Endothelial cell of umbilical vein (primary cell): Measurements from ENCODE around the gene LIG3. TPM values are rescaled to one million over a fixed set of nuclear protein-coding genes. Genes with fewer than 3 reads are reported as not detected.

ENCODE experiments used
- BruUV-seq: library from RNA; stranded (reverse); fragments of 400-500 nt; replicated peaks from 2 replicates; lab custom pipeline; 2021; lab: Mats Ljungman, UMichigan
- CTCF ChIA-PET: fragments of 300-600, 350-600 bp; sonication (Branson Sonifier 250); formaldehyde crosslinking; loops from one replicate; lab custom pipeline; 2021; ENCODE audit warnings: antibody characterized with exemption, inconsistent platforms; lab: Charles Lee
- POLR2A ChIA-PET: fragments of 300-600, 350-600 bp; sonication (Branson Sonifier 250); formaldehyde crosslinking; loops from one replicate; lab custom pipeline; 2021; ENCODE audit warnings: antibody characterized with exemption, inconsistent platforms; lab: Charles Lee
- DNase-seq: peaks from one replicate; pipeline ENCODE4 v3.0.0-alpha.2; 2011; ENCODE audit warnings: low read depth, low spot score
- FAIRE-seq: peaks from 2 replicates; lab custom pipeline; 2011; peaks lifted over from hg19 to GRCh38; lab: Jason Lieb, UNC
- H2AFZ ChIP-seq: 2 replicates; pipeline ENCODE4 v1.6.0; 2012; ENCODE audit warnings: low read depth, low read length, control low read depth, inconsistent platforms
- H3K27ac ChIP-seq: 2 replicates; pipeline ENCODE4 v1.5.1; 2011; ENCODE audit warnings: low read depth, mild to moderate bottlenecking, control low read depth, low read length, moderate library complexity; ENCODE audit not compliant: insufficient read depth
- H3K27me3 ChIP-seq, 2 experiments: 2 replicates each; pipeline versions ENCODE4 v1.6.0 to v1.6.1; 2011; ENCODE audit warnings: low read length in 2 of 2, mixed read lengths in 1 of 2; ENCODE audit not compliant: control insufficient read depth in 2 of 2, insufficient read depth in 2 of 2
- H3K36me3 ChIP-seq, 2 experiments: 2 replicates in 1 of 2; 3 replicates in 1 of 2; pipeline ENCODE4 v1.5.1; 2011; ENCODE audit warnings: low read length in 2 of 2, mild to moderate bottlenecking in 1 of 2, moderate library complexity in 1 of 2; ENCODE audit not compliant: control insufficient read depth in 2 of 2, insufficient read depth in 2 of 2; ENCODE audit errors: extremely low read depth in 1 of 2
- H3K4me1 ChIP-seq: 3 replicates; pipeline ENCODE4 v1.5.1; 2011; ENCODE audit warnings: mild to moderate bottlenecking, low read length; ENCODE audit not compliant: control insufficient read depth, insufficient read depth; ENCODE audit errors: extremely low read depth
- H3K4me2 ChIP-seq: 2 replicates; pipeline ENCODE4 v1.6.1; 2011; ENCODE audit warnings: low read length, control low read depth, mixed read lengths; ENCODE audit not compliant: insufficient read depth
- H3K4me3 ChIP-seq, 3 experiments: fragments of 200-600 bp in 1 of 3; sonication (generic), shearing (Covaris generic) in 1 of 3; replicated peaks in 1 of 3; 2 replicates each; pipeline ENCODE4 v1.5.1; 2011 to 2016; ENCODE audit warnings: control low read depth in 3 of 3, low read length in 3 of 3, mild to moderate bottlenecking in 2 of 3, inconsistent platforms in 1 of 3, low read depth in 1 of 3, moderate library complexity in 1 of 3; ENCODE audit not compliant: insufficient read depth in 1 of 3
- H3K79me2 ChIP-seq: 2 replicates; pipeline ENCODE4 v1.6.0; 2012; ENCODE audit warnings: low read length, inconsistent platforms; ENCODE audit not compliant: control insufficient read depth, insufficient read depth
- H3K9ac ChIP-seq: replicated peaks from 2 replicates; pipeline ENCODE3; 2011; ENCODE audit warnings: low read length, control low read depth; ENCODE audit not compliant: insufficient read depth; ENCODE audit errors: extremely low read depth
- H3K9me1 ChIP-seq: replicated peaks from 3 replicates; pipeline ENCODE4 v1.6.0; 2011; ENCODE audit warnings: mild to moderate bottlenecking, low read length; ENCODE audit not compliant: control insufficient read depth, insufficient read depth; ENCODE audit errors: extremely low read depth
- H3K9me3 ChIP-seq: replicated peaks from 2 replicates; pipeline ENCODE4 v1.5.1; 2012; ENCODE audit warnings: low read length, inconsistent platforms; ENCODE audit not compliant: control insufficient read depth, insufficient read depth
- H4K20me1 ChIP-seq: replicated peaks from 2 replicates; pipeline ENCODE3; 2011; ENCODE audit warnings: mild to moderate bottlenecking, low read length; ENCODE audit not compliant: control insufficient read depth, insufficient read depth; ENCODE audit errors: extremely low read depth
- EZH2 ChIP-seq: IDR thresholded peaks from 2 replicates; pipeline ENCODE4 v1.6.1; 2012; ENCODE audit warnings: borderline replicate concordance, low read depth, mild to moderate bottlenecking, moderate library complexity, low read length, inconsistent platforms; ENCODE audit not compliant: severe bottlenecking
- FOS ChIP-seq: IDR thresholded peaks from 2 replicates; pipeline ENCODE4 v1.6.1; 2011; ENCODE audit warnings: mild to moderate bottlenecking, low read length, moderate library complexity, borderline replicate concordance; ENCODE audit not compliant: insufficient read depth
- GATA2 ChIP-seq: IDR thresholded peaks from 2 replicates; pipeline ENCODE4 v1.7.0; 2011; ENCODE audit warnings: low read depth, mild to moderate bottlenecking, moderate library complexity, mixed read lengths, low read length; ENCODE audit not compliant: insufficient read length, insufficient read depth
- JUN ChIP-seq: IDR thresholded peaks from 2 replicates; pipeline ENCODE4 v1.6.1; 2011; ENCODE audit warnings: borderline replicate concordance, low read depth; ENCODE audit not compliant: insufficient read length, insufficient read depth
- MYC ChIP-seq: IDR thresholded peaks from one replicate; pipeline ENCODE4 v1.6.1; 2011; ENCODE audit warnings: mild to moderate bottlenecking, low read depth, low read length
- POLR2A ChIP-seq: IDR thresholded peaks from 2 replicates; pipeline ENCODE4 v1.6.1; 2012; ENCODE audit warnings: low read depth, mild to moderate bottlenecking, control low read depth, low read length
- POLR2AphosphoS5 ChIP-seq: IDR thresholded peaks from 2 replicates; pipeline ENCODE4 v1.6.1; 2012; ENCODE audit warnings: low read depth, mild to moderate bottlenecking, control low read depth, low read length, moderate library complexity; ENCODE audit not compliant: insufficient read depth
- dilution Hi-C: fragments of 300-500 bp; cut with MboI; formaldehyde crosslinking; loops from one replicate; pipeline ENCODE4 v1.15.0; 2019; ENCODE audit warnings: low sequenced_read_pairs; ENCODE audit not compliant: extremely low pct_ligation_motif_present
- intact Hi-C: fragments of 100-400 bp; cut with micrococcal nuclease; formaldehyde crosslinking; loops from one replicate; pipeline ENCODE4 v1.10.0; 2022
- polyA plus RNA-seq, 4 experiments: library from polyadenylated mRNA; depleted of rRNA in 3 of 4; stranded (reverse) in 3 of 4; unstranded in 1 of 4; fragments of >200 nt; gene quantifications; 2 replicates each; pipeline versions ENCODE4 v1.2.1 to v1.2.3, GENCODE V29; 2011 to 2012; ENCODE audit warnings: missing spikeins in 1 of 4
- total RNA-seq: library from RNA; stranded (reverse); gene quantifications from 2 replicates; pipeline ENCODE4 v1.2.3, GENCODE V29; 2021

LIG3 gene
- total and polyA plus RNA-seq, 2 donors (not counting 3 experiments of a cell fraction or from before 2014, with no cell fraction given), result 25.8 to 35.3 TPM

- Histone ChIP-seq H3K4me3 (peak overlapping the region in 1 of 3 experiments; percentile 4), H3K9me3 (no peaks in the 10 kb centered on the region), H3K4me2 (peak overlapping the region; percentile 41), H2AFZ (no peak overlapping the region), H4K20me1 (no peaks in the 10 kb centered on the region), H3K79me2 (no peaks in the 10 kb centered on the region), H3K36me3 (no peaks in the 10 kb centered on the region), H3K9me1 (no peaks in the 10 kb centered on the region), H3K27ac (peak overlapping the region; percentile 91), H3K27me3 (no peaks in the 10 kb centered on the region), H3K9ac (peak overlapping the region; percentile 78), H3K4me1 (peaks cover 23% of the 10 kb centered on the region)
- BruUV-seq, result no TSS peak
- no peak for FAIRE-seq
- POLR2A ChIA-PET, result interaction anchor here (0.6 to 0.9 kb wide), 2 partner anchors 20 to 64 kb away, joined by 3 read pairs; no protein-coding TSS in a partner anchor
- no peak for TF ChIP-seq GATA2
- no peak for TF ChIP-seq EZH2
- no peak for TF ChIP-seq POLR2AphosphoS5
- no peak for TF ChIP-seq POLR2A
- no peak for TF ChIP-seq MYC
- TF ChIP-seq FOS, result no peak
- TF ChIP-seq JUN, result no peak
- dilution Hi-C loops (no loop called here), intact Hi-C loops (loop anchor here (1.0 to 2.0 kb wide), 6 partner anchors 23 to 98 kb away; partner anchors contain the start of genes CCT6B, RAD51D, RFFL and ZNF830)
- CTCF ChIA-PET, result interaction anchor here (0.7 to 2.8 kb wide), 13 partner anchors 9 to 479 kb away, joined by 3 to 34 read pairs (median 8); partner anchors contain the start of genes RAD51D and RFFL
- no peak for DNase-seq
Measured at GRCh38 chr17:35021520-35022380, 41.4 kb downstream of the LIG3 start.
